Lower leg skin (tissue), 4 donors: Measurements from ENCODE around the gene SYTL1. TPM values are rescaled to one million over a fixed set of nuclear protein-coding genes. Genes with fewer than 3 reads are reported as not detected.

ENCODE experiments used
- DNase-seq, 2 donors: peaks; one replicate each; pipeline ENCODE4 v3.0.0-alpha.2; 2019; ENCODE audit warnings: low spot score in 2 of 2
- H3K4me3 ChIP-seq: fragments of 200-600 bp; sonication (generic); 2 replicates; pipeline ENCODE4 v1.5.1; 2017; ENCODE audit warnings: mild to moderate bottlenecking, low read depth; ENCODE audit not compliant: poor library complexity, severe bottlenecking
- POLR2A ChIP-seq, 2 donors: fragments of 450-650 bp; IDR thresholded peaks; one replicate each; pipeline ENCODE4 v1.6.1; 2016 to 2017; ENCODE audit warnings: antibody characterized with exemption in 2 of 2, mild to moderate bottlenecking in 1 of 2, moderate library complexity in 1 of 2
- WGBS, 2 donors: methylation state at CpG; one replicate each; pipeline ENCODE4 v1.1.5; 2018; 5-methylcytosine and 5-hydroxymethylcytosine counted together
- intact Hi-C: fragments of 100-400 bp; cut with DNase I; formaldehyde crosslinking; loops from one replicate; pipeline ENCODE4 v1.15.0; 2023; ENCODE audit warnings: low total_unique reads
- total RNA-seq, 4 donors: library from RNA; depleted of rRNA; stranded (reverse); fragments of >200 nt; gene quantifications; one replicate each; pipeline ENCODE4 v1.1.0, GENCODE V29; 2016
- TF ChIP-seq, protein P1 (sequence below), 3 donors: fragments of 450-650 bp; IDR thresholded peaks; one replicate each; pipeline ENCODE4 v1.5.1; 2016; ENCODE audit warnings: antibody characterized with exemption in 3 of 3, mild to moderate bottlenecking in 3 of 3, moderate library complexity in 2 of 3

Gene SYTL1
- total RNA-seq, 4 donors from 2014 or later: 183 to 231 (median 219) TPM

DNA sequence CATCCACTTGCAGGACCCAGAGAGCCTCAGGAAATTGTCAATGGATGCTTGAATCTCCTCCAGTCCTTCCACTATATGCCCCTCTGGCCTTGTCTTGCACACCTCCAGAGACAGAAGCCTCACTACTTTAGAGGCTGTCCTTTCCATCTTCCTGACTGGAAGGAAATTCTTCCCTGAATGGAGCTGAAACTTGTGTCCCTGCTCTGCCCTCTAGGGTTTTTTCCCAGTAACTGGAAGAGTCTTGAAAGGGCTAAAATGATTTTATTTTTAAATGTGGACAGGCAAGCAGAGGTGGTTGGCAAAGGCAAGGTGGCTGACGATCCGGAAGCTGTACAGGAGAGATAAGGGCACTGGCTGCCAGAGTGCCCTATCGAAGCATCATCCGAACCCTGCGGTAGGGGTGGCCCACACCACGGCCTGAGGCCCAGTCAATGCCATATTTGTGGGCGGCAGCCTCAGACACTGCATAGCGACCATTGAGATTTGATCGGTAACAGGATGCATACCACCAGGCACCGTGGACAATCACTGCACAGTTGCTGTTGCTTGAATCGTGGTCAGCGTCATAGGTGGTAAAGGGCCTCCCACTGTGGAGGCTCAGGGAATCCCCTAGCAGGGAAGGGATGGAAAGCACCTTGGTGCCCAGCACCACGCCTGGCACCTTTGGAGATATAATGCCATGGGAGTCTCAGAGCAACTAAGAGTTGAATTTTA is 27.2 kb downstream of the SYTL1 start:
- H3K4me3 ChIP-seq: no peak overlapping the region
- TF ChIP-seq, protein P1, sequence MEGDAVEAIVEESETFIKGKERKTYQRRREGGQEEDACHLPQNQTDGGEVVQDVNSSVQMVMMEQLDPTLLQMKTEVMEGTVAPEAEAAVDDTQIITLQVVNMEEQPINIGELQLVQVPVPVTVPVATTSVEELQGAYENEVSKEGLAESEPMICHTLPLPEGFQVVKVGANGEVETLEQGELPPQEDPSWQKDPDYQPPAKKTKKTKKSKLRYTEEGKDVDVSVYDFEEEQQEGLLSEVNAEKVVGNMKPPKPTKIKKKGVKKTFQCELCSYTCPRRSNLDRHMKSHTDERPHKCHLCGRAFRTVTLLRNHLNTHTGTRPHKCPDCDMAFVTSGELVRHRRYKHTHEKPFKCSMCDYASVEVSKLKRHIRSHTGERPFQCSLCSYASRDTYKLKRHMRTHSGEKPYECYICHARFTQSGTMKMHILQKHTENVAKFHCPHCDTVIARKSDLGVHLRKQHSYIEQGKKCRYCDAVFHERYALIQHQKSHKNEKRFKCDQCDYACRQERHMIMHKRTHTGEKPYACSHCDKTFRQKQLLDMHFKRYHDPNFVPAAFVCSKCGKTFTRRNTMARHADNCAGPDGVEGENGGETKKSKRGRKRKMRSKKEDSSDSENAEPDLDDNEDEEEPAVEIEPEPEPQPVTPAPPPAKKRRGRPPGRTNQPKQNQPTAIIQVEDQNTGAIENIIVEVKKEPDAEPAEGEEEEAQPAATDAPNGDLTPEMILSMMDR (IDR thresholded peaks at IDR 0.05): no peak
- TF ChIP-seq POLR2A (IDR thresholded peaks at IDR 0.05): no peak
- no peak for DNase-seq
- intact Hi-C loops: no loop called here
- WGBS, 2 donors: 52 to 63% methylated on average over 12 to 13 of the region's 13 CpGs

DNA sequence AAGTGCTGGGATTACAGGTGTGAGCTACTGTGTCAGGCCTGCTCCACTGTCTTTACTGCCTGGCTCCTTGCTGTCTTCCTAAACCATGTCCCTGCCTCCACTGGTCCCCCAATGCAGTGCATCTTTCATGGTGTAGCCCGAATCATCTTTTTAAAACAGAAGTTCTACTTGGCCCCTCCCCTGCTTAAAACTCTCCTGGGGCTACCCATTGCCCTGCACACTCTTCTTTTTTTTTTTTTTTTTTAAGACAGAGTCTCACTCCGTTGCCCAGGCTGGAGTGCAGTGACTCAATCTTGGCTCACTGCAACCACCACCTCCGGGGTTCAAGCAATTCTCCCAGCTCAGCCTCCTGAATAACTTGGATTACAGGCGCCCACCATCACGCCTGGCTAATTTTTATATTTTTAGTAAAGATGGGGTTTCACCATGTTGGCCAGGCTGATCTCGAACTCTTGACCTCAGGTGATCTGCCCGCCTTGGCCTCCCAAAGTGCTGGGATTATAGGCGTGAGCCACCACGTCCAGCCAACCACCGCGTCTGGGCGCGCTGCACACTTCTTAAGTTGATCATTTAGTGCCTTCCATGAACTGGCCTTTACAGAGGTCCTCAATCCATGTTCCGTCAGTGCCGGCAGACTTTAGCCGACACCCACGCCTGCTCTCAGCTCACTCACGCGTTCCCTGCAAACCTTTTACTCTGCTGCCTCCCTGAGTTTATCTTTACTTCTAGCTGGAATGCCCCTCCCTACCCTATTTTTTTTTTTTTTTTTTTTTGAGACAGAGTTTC is 30.4 kb downstream of the SYTL1 start:
- WGBS, 2 donors: 78 to 80% methylated on average over 19 of the region's 19 CpGs
- TF ChIP-seq POLR2A (IDR thresholded peaks at IDR 0.05): no peak
- TF ChIP-seq, protein P1 (IDR thresholded peaks at IDR 0.05): no peak
- H3K4me3 ChIP-seq: no peak overlapping the region
- DNase-seq: no peak
- intact Hi-C loops: no loop called here

- TF ChIP-seq POLR2A (IDR thresholded peaks at IDR 0.05): no peak
- TF ChIP-seq, protein P1 (IDR thresholded peaks at IDR 0.05): no peak
- no peak for DNase-seq
- no peak overlapping the region for H3K4me3 ChIP-seq
- 53 to 65% methylated on average over 6 to 11 of the region's 11 CpGs for WGBS, 2 donors
- intact Hi-C loops: no loop called here
Measured at GRCh38 chr1:27372808-27373690, 31.2 kb downstream of the SYTL1 start.

GRCh38 chr1:27374362-27375086 is 32.7 kb downstream of the SYTL1 start, which contains the start of gene FCN3:
TSS of gene FCN3 (minus strand) at chr1:27374824. CDS start at chr1:27374818, 6 bp downstream.
- WGBS, 2 donors: 78 to 82% methylated on average over 4 of the region's 4 CpGs
- H3K4me3 ChIP-seq: no peak within 1 kb of the TSS

More at GRCh38 chr1:27374362-27375086, 32.7 kb downstream of the SYTL1 start, which contains the start of gene FCN3:
- no peak for DNase-seq
- TF ChIP-seq, protein P1 (IDR thresholded peaks at IDR 0.05): no peak
- no peak for TF ChIP-seq POLR2A (IDR thresholded peaks at IDR 0.05)
- intact Hi-C loops: no loop called here
